Memory B cell (primary cell): ENCODE results near the gene IQCE.
"Not testable (repeated sequence)": the region's sequence is repeated elsewhere in the genome, so short reads cannot be mapped to it uniquely, and the experiment has no call there.

Source experiments
- ATAC-seq: fragments of 150-1000 bp; cut with Tn5 transposase; 2 replicates; pipeline ENCODE4 v1.10.0; 2021; ENCODE audit warnings: low read depth, mild to moderate bottlenecking, moderate library complexity
- DNase-seq, 2 donors: peaks; one replicate each; pipeline ENCODE4 v3.0.0; 2022; ENCODE audit warnings: low spot score in 2 of 2
- H3K27ac Mint-ChIP-seq: one replicate; pipeline ENCODE4 v1.8.0; 2022; ENCODE audit warnings: mild to moderate bottlenecking, moderate library complexity, mixed read lengths
- H3K27me3 Mint-ChIP-seq: one replicate; pipeline ENCODE4 v1.8.0; 2022; ENCODE audit warnings: mixed read lengths
- H3K36me3 Mint-ChIP-seq: one replicate; pipeline ENCODE4 v1.8.0; 2022; ENCODE audit warnings: mild to moderate bottlenecking, mixed read lengths
- H3K4me1 Mint-ChIP-seq: one replicate; pipeline ENCODE4 v1.8.0; 2022; ENCODE audit warnings: mixed read lengths
- H3K4me3 Mint-ChIP-seq: one replicate; pipeline ENCODE4 v1.8.0; 2022; ENCODE audit warnings: mild to moderate bottlenecking, moderate library complexity, mixed read lengths
- H3K9me3 Mint-ChIP-seq: one replicate; pipeline ENCODE4 v1.8.0; 2022; ENCODE audit warnings: mixed read lengths

IQCE gene

DNA sequence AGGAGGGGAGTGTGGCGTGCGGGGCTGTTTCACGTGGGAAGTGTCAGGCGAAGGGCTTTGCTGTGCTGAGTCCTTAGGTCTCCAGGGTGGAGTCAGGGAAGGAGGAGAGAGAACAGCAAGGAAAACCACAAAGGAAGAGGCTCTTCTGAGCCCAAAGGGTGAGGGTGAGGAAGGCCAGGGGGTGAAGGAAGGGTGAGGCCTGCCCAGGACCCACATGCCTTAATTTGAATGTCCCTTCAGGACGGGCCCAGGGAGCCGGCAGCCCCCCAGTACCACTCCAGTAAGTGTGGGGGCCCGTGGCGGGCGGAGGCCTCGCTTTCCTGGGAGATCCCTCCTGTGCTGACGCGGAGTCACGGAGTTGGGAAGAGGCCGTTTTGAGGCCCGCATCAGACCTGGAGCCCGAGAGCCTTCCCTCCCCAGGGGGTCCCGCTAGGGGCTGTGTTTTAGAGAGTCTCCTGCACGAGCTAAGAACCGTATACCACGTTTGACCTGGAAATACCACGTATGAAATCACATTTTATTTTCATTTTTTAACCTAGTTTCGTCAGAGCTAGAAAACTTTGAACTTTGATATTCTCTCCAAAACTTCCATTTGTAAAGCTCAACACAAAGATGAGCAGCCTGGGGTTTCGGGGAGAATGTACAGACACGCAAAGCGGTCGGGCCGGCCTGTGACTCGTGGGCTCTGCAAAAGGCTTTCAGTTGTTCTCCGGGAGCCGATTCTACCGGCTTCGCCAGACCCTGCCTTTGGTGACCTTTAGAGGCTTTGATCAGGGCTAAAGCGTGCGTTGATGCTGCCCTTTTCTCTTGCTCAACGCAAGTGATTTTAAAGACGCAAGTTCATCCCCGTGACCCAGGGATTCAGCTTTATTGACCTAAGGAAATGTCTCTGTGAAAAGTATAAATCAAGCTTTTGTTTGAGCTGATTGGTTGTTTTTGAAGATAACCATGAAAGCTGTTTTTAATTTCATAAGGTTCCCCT lies 49.4 kb downstream of the IQCE start:
- Mint-ChIP-seq H3K36me3 (no peaks in the 10 kb centered on the region), H3K27me3 (no peaks in the 10 kb centered on the region), H3K4me1 (peaks cover 10% of the 10 kb centered on the region), H3K9me3 (no peaks in the 10 kb centered on the region), H3K27ac (peak overlapping the region; percentile 10), H3K4me3 (peak overlapping the region; percentile 79)
- no peak for ATAC-seq
- no peak for DNase-seq

- no peaks in the 10 kb centered on the region for H3K36me3 Mint-ChIP-seq
- H3K4me3 Mint-ChIP-seq, result peak overlapping the region; percentile 79
- H3K27ac Mint-ChIP-seq, result peak overlapping the region; percentile 10
- DNase-seq (peak; percentile 45 to 54), ATAC-seq (peak; percentile 98)
- H3K9me3 Mint-ChIP-seq, result no peaks in the 10 kb centered on the region
- peaks cover 10% of the 10 kb centered on the region for H3K4me1 Mint-ChIP-seq
- no peaks in the 10 kb centered on the region for H3K27me3 Mint-ChIP-seq
These were observed 50.2 kb downstream of the IQCE start for GRCh38 chr7:2608921-2609411.

DNA sequence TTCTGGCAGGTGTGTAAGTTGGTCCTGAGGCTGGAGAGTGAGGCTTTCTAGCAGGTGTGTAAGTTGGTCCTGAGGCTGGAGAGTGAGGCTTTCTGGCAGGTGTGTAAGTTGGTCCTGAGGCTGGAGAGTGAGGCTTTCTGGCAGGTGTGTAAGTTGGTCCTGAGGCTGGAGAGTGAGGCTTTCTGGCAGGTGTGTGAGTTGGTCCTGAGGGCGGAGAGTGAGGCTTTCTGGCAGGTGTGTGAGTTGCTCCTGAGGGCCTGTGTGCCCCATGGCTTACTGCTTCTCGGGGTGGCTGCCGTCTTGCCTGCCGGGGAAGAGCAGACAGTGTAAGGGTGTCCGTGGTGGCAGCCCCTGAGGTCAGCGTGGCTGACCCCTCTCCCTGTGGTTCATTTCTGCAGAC lies 50.9 kb downstream of the IQCE start:
- not testable (repeated sequence) for H3K36me3 Mint-ChIP-seq, ATAC-seq, H3K27me3 Mint-ChIP-seq, DNase-seq, H3K4me1 Mint-ChIP-seq, H3K9me3 Mint-ChIP-seq
- Mint-ChIP-seq H3K4me3 (peak overlapping the region; percentile 19), H3K27ac (peak overlapping the region; percentile 10)

DNA sequence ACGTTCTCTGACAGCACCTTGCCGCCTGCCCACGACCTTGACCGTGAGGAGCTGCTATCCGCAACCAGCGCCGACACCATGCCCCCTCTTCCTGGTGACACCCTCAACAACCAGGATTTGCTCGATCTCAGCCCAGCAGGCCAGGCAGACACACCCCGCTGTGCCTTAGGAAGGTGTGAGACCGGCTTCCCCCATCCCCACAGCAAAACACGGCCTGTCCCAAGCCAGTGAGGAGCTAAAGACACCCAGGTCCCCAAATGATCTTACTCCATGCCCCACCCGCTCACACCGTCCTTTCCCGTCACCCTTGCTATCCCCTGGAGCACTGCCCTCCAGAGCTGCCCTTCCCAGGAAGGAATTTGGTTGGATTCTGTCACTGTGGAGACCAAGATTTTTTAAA lies 51.7 kb downstream of the IQCE start:
- no peak for DNase-seq
- Mint-ChIP-seq H3K9me3 (no peaks in the 10 kb centered on the region), H3K27me3 (no peaks in the 10 kb centered on the region), H3K36me3 (no peaks in the 10 kb centered on the region), H3K4me3 (no peak overlapping the region), H3K27ac (no peak overlapping the region), H3K4me1 (peaks cover 10% of the 10 kb centered on the region)
- no peak for ATAC-seq

DNA sequence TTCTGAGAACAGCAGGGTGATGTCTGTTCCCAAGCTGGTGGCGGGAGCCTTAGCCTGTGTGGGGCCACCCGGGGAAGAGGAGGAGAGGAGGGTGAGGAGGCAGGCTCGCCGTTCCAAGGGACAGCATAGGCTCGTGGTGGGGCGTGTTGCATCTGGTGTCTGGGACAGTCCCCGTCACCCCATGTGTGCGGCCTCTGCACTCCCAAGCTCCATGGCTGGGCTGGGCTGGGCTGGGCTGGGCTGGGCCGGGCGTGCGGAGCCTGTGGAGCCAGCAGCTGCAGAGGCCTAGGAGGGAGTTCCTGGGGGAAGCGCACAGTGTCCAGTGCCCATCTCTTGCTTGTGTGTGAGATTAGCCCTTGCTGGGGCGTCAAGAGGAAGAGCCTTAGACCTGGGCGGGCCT lies 52.1 kb downstream of the IQCE start:
- ATAC-seq, result no peak
- Mint-ChIP-seq H3K27ac (no peak overlapping the region), H3K9me3 (no peaks in the 10 kb centered on the region), H3K4me3 (no peak overlapping the region), H3K36me3 (no peaks in the 10 kb centered on the region), H3K4me1 (peaks cover 10% of the 10 kb centered on the region), H3K27me3 (no peaks in the 10 kb centered on the region)
- no peak for DNase-seq

DNA sequence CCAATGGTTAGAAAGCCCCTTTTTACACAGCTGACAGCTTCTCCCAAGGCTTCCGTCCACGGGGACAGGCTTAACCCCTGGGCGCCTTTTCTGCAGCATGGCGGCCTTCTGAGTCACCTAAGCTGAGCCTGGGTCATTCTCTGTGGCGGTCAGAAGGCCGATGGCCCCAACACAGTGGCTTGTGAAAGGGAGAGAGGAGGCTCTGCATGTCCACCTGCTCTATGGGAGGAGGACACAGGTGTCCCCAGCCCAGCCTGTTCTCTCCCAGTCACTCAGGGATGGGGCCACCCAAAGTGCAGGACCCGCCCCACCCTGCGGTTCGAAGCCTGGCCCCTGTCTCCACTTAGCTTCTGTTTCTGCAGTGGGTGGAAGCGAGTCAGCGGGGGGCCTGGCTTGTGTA lies 52.6 kb downstream of the IQCE start:
- DNase-seq, result no peak
- Mint-ChIP-seq H3K9me3 (no peaks in the 10 kb centered on the region), H3K27ac (no peak overlapping the region), H3K36me3 (no peaks in the 10 kb centered on the region), H3K4me3 (no peak overlapping the region), H3K27me3 (no peaks in the 10 kb centered on the region), H3K4me1 (peaks cover 10% of the 10 kb centered on the region)
- ATAC-seq, result no peak

DNA sequence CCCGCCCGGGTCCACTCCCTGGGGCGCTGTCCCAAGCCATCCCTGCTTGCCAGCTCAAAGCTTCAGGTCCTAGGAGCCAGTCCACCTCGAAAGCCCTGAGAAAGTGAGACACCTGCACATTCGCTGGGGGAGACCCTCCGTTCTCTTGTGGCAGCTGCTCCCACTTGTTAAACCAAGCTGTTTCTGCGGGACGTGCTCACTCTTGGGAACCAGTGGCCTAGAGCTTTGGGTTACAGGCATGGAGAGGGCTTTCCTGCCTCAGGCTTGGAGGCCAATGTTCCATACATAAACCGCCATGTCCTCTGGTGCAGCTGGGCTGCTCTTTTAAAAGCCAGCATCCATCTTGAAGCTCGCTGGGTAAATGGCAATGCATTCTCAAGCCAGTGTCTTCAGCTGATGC lies 53.1 kb downstream of the IQCE start:
- no peaks in the 10 kb centered on the region for H3K27me3 Mint-ChIP-seq
- H3K4me1 Mint-ChIP-seq, result peaks cover 10% of the 10 kb centered on the region
- no peak overlapping the region for H3K4me3 Mint-ChIP-seq
- DNase-seq (no peak), ATAC-seq (no peak)
- H3K9me3 Mint-ChIP-seq, result no peaks in the 10 kb centered on the region
- no peak overlapping the region for H3K27ac Mint-ChIP-seq
- H3K36me3 Mint-ChIP-seq, result no peaks in the 10 kb centered on the region

DNA sequence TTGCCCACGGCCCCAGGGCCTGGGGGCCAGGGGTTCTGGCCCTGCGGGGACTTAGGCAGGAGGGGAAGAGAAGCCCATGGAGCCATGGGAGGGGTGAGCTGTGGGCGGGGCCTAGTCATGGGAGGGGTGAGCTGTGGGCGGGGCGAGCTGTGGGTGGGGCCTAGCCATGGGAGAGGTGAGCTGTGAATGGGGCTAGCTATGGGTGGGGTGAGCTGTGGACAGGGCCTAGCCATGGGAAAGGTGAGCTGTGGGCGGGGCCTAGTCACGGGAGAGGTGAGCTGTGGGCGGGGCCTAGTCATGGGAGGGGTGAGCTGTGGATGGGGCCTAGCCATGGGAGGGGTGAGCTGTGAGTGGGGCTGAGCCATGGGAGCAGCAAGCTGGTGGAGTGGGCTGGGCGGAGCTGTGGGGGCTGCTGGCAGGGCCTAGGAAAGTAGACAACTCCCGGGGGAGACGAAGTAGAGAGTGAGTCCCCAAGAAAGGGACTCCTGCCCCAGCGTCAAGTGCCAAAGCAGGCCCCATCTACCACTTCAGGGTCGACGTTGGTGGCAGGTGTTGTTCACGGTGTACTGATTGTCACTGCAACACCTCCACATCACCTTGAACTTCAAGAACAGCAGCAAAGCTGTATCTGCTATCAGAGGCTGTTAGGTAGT lies 53.8 kb downstream of the IQCE start:
- Mint-ChIP-seq H3K27ac (no peak overlapping the region), H3K4me1 (peaks cover 9% of the 10 kb centered on the region), H3K27me3 (peaks cover 3% of the 10 kb centered on the region), H3K9me3 (no peaks in the 10 kb centered on the region), H3K4me3 (no peak overlapping the region), H3K36me3 (no peaks in the 10 kb centered on the region)
- ATAC-seq (no peak), DNase-seq (no peak)

DNA sequence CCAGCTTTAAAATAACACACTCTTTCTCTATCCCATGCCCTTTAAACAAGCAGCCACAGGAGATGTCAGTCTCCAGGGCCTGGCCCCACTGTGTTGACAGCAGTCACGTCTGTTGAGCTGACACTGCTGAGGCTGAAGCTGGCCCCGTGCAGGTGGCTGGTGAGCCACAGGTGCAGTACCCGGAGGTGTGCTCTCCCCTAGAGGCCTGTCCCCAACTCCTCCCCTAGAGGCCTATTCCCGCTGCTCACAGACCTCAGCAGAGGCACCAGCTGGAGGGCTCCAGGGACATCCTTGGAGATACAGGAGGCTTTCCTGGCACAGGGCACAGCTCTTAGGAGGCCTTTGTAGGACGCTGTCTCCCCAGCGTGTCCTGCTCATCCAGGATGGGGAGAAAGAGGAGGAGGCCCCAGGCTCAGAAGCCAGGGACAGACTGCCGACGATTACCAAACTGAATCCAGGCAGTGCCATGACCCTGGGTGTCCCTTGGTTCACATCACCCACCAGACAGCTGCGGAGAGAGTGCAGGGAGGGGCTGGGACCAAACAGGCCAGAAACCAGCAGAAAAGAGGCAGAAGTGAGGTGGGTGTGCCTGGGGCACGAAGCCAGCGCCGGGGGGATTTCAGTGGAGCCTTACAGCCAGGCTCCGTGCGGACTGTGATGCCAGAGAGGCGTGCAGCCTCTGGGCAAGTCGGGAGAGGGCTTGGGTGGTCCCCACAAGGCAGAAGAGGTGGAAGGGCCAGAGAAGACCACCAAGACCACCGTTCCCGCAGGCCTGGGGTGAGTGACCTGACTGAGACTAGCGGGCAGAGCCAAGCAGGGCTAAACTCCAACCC lies 54.5 kb downstream of the IQCE start:
- Mint-ChIP-seq H3K4me3 (no peak overlapping the region), H3K36me3 (no peaks in the 10 kb centered on the region), H3K9me3 (no peaks in the 10 kb centered on the region), H3K27ac (no peak overlapping the region), H3K27me3 (peaks cover 6% of the 10 kb centered on the region), H3K4me1 (peaks cover 6% of the 10 kb centered on the region)
- DNase-seq (no peak), ATAC-seq (no peak)

GRCh38 chr7:2613931-2614600 lies 55.3 kb downstream of the IQCE start:
- Mint-ChIP-seq H3K36me3 (no peaks in the 10 kb centered on the region), H3K27me3 (peaks cover 6% of the 10 kb centered on the region), H3K4me1 (peaks cover 3% of the 10 kb centered on the region), H3K4me3 (no peak overlapping the region), H3K9me3 (no peaks in the 10 kb centered on the region), H3K27ac (no peak overlapping the region)
- ATAC-seq, result peak; percentile 75
- DNase-seq, result no peak

DNA sequence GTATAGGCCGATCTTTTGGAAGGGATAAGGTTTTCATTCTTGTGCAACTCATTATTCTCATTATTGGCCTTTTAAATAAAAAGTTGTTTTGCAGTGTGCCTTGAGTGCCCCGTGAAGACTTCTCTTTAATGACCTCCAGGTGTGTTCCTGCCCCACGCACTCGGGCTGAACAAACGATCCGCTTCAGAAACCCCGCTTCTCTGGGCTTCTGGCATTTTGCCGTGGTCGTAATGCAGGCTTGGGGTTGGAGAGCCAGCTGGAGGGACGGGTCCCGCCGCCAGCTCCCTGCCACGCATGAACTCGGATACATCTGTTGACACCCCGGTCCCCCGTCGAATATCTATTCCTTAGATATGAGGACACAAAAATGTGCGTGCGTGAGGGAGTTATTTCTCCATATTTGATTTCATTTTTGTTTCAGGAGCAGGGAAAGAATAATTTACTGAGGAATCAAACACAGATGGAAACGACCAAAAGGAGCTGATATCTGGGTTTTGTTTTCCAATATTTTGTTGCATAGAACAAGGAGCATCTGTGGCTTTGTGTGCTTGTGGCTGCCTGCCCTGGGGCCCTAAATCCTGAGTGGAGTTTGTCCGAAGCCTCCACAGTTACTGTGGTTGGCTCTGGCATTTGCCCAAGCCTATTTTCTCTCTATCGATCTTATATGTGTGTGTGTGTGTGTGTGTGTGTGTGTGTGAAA lies 56.0 kb downstream of the IQCE start:
- Mint-ChIP-seq H3K27me3 (peaks cover 6% of the 10 kb centered on the region), H3K36me3 (no peaks in the 10 kb centered on the region), H3K4me3 (no peak overlapping the region), H3K4me1 (peaks cover under 1% of the 10 kb centered on the region), H3K27ac (no peak overlapping the region), H3K9me3 (no peaks in the 10 kb centered on the region)
- DNase-seq (no peak), ATAC-seq (no peak)

GRCh38 chr7:2616387-2617324 lies 57.9 kb downstream of the IQCE start:
- DNase-seq, result no peak
- Mint-ChIP-seq H3K4me3 (no peak overlapping the region), H3K36me3 (no peaks in the 10 kb centered on the region), H3K4me1 (no peaks in the 10 kb centered on the region), H3K9me3 (no peaks in the 10 kb centered on the region), H3K27ac (no peak overlapping the region), H3K27me3 (peaks cover 6% of the 10 kb centered on the region)
- no peak for ATAC-seq
